ENCODE results near the gene EIF4G3.

DNA sequence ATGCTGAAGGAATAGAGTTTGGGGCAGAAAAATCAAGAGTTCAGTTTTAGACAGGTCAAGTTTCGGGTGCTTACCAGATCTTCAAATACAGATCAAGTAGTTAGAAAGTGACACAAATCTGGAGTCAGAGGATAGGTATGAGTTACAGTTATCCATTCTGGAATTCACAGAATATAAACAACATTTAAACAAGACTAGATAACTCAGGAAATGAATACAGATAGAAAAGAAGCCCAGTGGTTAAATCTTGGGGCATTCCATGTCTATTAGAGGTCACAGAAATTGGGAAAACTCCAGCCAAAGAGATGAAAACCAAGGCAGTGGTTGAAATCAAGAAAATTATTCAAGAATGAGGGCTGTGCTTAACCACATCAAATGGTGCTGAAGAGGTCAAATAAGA, 202.6 kb downstream of the EIF4G3 start:
- TF ChIP-seq, protein P1, sequence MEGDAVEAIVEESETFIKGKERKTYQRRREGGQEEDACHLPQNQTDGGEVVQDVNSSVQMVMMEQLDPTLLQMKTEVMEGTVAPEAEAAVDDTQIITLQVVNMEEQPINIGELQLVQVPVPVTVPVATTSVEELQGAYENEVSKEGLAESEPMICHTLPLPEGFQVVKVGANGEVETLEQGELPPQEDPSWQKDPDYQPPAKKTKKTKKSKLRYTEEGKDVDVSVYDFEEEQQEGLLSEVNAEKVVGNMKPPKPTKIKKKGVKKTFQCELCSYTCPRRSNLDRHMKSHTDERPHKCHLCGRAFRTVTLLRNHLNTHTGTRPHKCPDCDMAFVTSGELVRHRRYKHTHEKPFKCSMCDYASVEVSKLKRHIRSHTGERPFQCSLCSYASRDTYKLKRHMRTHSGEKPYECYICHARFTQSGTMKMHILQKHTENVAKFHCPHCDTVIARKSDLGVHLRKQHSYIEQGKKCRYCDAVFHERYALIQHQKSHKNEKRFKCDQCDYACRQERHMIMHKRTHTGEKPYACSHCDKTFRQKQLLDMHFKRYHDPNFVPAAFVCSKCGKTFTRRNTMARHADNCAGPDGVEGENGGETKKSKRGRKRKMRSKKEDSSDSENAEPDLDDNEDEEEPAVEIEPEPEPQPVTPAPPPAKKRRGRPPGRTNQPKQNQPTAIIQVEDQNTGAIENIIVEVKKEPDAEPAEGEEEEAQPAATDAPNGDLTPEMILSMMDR (IDR thresholded peaks at IDR 0.05; ENCODE audit: low read length), result no peak
- no peak for TF ChIP-seq EZH2 (IDR thresholded peaks at IDR 0.05; ENCODE audit: borderline replicate concordance, low read length)

Measured in OCI-LY1 (cell line).